H1 (cell line): ENCODE results near the gene CELF5. TPM values are rescaled to one million over a fixed set of nuclear protein-coding genes. Genes with fewer than 3 reads are reported as not detected.

Experiments used
- CTCF ChIA-PET: fragments of 300-600 bp; sonication (Branson Sonifier 250); formaldehyde crosslinking; loops from one replicate; lab custom pipeline; 2021; ENCODE audit not compliant: partially characterized antibody; lab: Charles Lee
- POLR2A ChIA-PET: fragments of 300-600 bp; sonication (Branson Sonifier 250); formaldehyde crosslinking; loops from one replicate; lab custom pipeline; 2021; ENCODE audit warnings: inconsistent platforms; ENCODE audit not compliant: partially characterized antibody; lab: Charles Lee
- DNase-seq, 2 experiments: peaks; one replicate each; pipeline versions ENCODE4 v3.0.0 to v3.0.0-alpha.2; 2010 to 2022; ENCODE audit warnings: low spot score in 2 of 2, low read depth in 1 of 2, mixed read lengths in 1 of 2
- FAIRE-seq: peaks from 2 replicates; lab custom pipeline; 2011; peaks lifted over from hg19 to GRCh38; lab: Jason Lieb, UNC
- H2AFZ ChIP-seq: 2 replicates; pipeline ENCODE4 v1.8.1; 2012; ENCODE audit warnings: low read length, inconsistent platforms
- H2AK5ac ChIP-seq: 2 replicates; pipeline ENCODE4 v1.6.1; 2013; ENCODE audit warnings: low read depth, low read length
- H2BK120ac ChIP-seq: replicated peaks from 2 replicates; pipeline ENCODE3; 2013; ENCODE audit warnings: low read depth, low read length, inconsistent platforms
- H2BK12ac ChIP-seq: 2 replicates; pipeline ENCODE4 v1.6.1; 2013; ENCODE audit warnings: low read depth, low read length
- H2BK15ac ChIP-seq: 2 replicates; pipeline ENCODE4 v1.6.1; 2013; ENCODE audit warnings: low read length
- H2BK20ac ChIP-seq: 2 replicates; pipeline ENCODE4 v1.6.1; 2013; ENCODE audit warnings: low read length
- H2BK5ac ChIP-seq: 2 replicates; pipeline ENCODE4 v1.6.1; 2013; ENCODE audit warnings: low read depth, low read length
- H3K14ac ChIP-seq: 2 replicates; pipeline ENCODE4 v1.6.1; 2013; ENCODE audit warnings: inconsistent platforms; ENCODE audit not compliant: insufficient read length
- H3K18ac ChIP-seq: 2 replicates; pipeline ENCODE4 v1.6.1; 2013; ENCODE audit warnings: low read length; ENCODE audit errors: extremely low read depth
- H3K23ac ChIP-seq: 2 replicates; pipeline ENCODE4 v1.6.1; 2013; ENCODE audit warnings: inconsistent platforms; ENCODE audit not compliant: insufficient read length
- H3K23me2 ChIP-seq: 2 replicates; pipeline ENCODE4 v1.6.1; 2013; ENCODE audit warnings: low read depth, low read length
- H3K27ac ChIP-seq: 2 replicates; pipeline ENCODE4 v1.6.1; 2011; ENCODE audit warnings: low read depth, low read length, inconsistent platforms
- H3K27me3 ChIP-seq, 4 experiments: replicated peaks in 1 of 4; 1 replicate in 1 of 4; 2 replicates in 3 of 4; pipeline versions ENCODE4 v1.6.1 to v1.8.1; 2011 to 2013; ENCODE audit warnings: low read length in 3 of 4, mild to moderate bottlenecking in 3 of 4, inconsistent platforms in 2 of 4, mixed read lengths in 2 of 4, moderate library complexity in 1 of 4; ENCODE audit not compliant: control insufficient read depth in 3 of 4, insufficient read depth in 3 of 4; ENCODE audit errors: extremely low read depth in 1 of 4
- H3K36me3 ChIP-seq, 4 experiments: 2 replicates each; pipeline versions ENCODE4 v1.6.1 to v1.8.1; 2011 to 2013; ENCODE audit warnings: mild to moderate bottlenecking in 4 of 4, low read length in 3 of 4, moderate library complexity in 2 of 4, control low read depth in 1 of 4, inconsistent platforms in 1 of 4; ENCODE audit not compliant: insufficient read depth in 4 of 4, control insufficient read depth in 2 of 4
- H3K4ac ChIP-seq: replicated peaks from 2 replicates; pipeline ENCODE3; 2013; ENCODE audit warnings: low read length, low read depth, mixed read lengths, inconsistent platforms; ENCODE audit not compliant: insufficient read length
- H3K4me1 ChIP-seq, 4 experiments: replicated peaks in 1 of 4; 1 replicate in 1 of 4; 2 replicates in 3 of 4; pipeline versions ENCODE4 v1.6.1 to v1.8.1; 2011 to 2013; ENCODE audit warnings: low read length in 3 of 4, inconsistent platforms in 2 of 4, mixed read lengths in 1 of 4; ENCODE audit not compliant: insufficient read depth in 4 of 4, control insufficient read depth in 3 of 4
- H3K4me2 ChIP-seq, 2 experiments: 2 replicates each; pipeline versions ENCODE4 v1.6.1 to v1.8.1; 2011 to 2013; ENCODE audit warnings: low read depth in 2 of 2, low read length in 2 of 2, control low read depth in 1 of 2, inconsistent platforms in 1 of 2, mild to moderate bottlenecking in 1 of 2; ENCODE audit not compliant: insufficient read depth in 1 of 2
- H3K4me3 ChIP-seq, 4 experiments: fragments of 200-600, 300-600 bp in 1 of 4; sonication (generic), shearing (Covaris generic), sonication (Bioruptor Twin) in 1 of 4; 2 replicates each; pipeline versions ENCODE4 v1.5.1 to v1.8.1; 2011 to 2016; ENCODE audit warnings: low read length in 4 of 4, low read depth in 3 of 4, control low read depth in 2 of 4, inconsistent platforms in 2 of 4, mild to moderate bottlenecking in 2 of 4, mixed read lengths in 1 of 4, moderate library complexity in 1 of 4; ENCODE audit not compliant: insufficient read depth in 2 of 4; ENCODE audit errors: extremely low read depth in 1 of 4
- H3K56ac ChIP-seq: replicated peaks from 2 replicates; pipeline ENCODE3; 2013; ENCODE audit warnings: low read depth, mild to moderate bottlenecking, mixed read lengths, low read length, inconsistent platforms; ENCODE audit not compliant: insufficient read length
- H3K79me1 ChIP-seq: 2 replicates; pipeline ENCODE4 v1.6.1; 2013; ENCODE audit warnings: low read depth, low read length, control low read depth
- H3K79me2 ChIP-seq, 2 experiments: 2 replicates each; pipeline versions ENCODE4 v1.6.1 to v1.8.1; 2012 to 2013; ENCODE audit warnings: low read length in 2 of 2, mild to moderate bottlenecking in 2 of 2, inconsistent platforms in 1 of 2; ENCODE audit not compliant: insufficient read depth in 2 of 2, control insufficient read depth in 1 of 2
- H3K9ac ChIP-seq, 4 experiments: replicated peaks in 1 of 4; 1 replicate in 1 of 4; 2 replicates in 3 of 4; pipeline versions ENCODE4 v1.6.1 to v1.8.1; 2011 to 2013; ENCODE audit warnings: low read depth in 3 of 4, low read length in 3 of 4, control low read depth in 2 of 4, mild to moderate bottlenecking in 2 of 4, moderate library complexity in 2 of 4, inconsistent platforms in 1 of 4; ENCODE audit errors: extremely low read depth in 1 of 4
- H3K9me3 ChIP-seq, 2 experiments: 2 replicates each; pipeline versions ENCODE4 v1.6.1 to v1.8.1; 2012 to 2013; ENCODE audit warnings: mild to moderate bottlenecking in 2 of 2, moderate library complexity in 2 of 2, control low read depth in 1 of 2, inconsistent platforms in 1 of 2, low read depth in 1 of 2, low read length in 1 of 2, mixed read lengths in 1 of 2; ENCODE audit not compliant: insufficient read depth in 2 of 2
- H4K20me1 ChIP-seq, 2 experiments: replicated peaks in 1 of 2; 2 replicates each; pipeline versions ENCODE3 to v1.8.1; 2011 to 2013; ENCODE audit warnings: inconsistent platforms in 2 of 2, low read length in 2 of 2, mild to moderate bottlenecking in 1 of 2; ENCODE audit not compliant: insufficient read depth in 2 of 2, control insufficient read depth in 1 of 2
- H4K5ac ChIP-seq: 2 replicates; pipeline ENCODE4 v1.6.1; 2013; ENCODE audit warnings: low read length, low read depth, mixed read lengths, inconsistent platforms; ENCODE audit not compliant: insufficient read length
- H4K8ac ChIP-seq: 2 replicates; pipeline ENCODE4 v1.8.0; 2013; ENCODE audit warnings: mild to moderate bottlenecking, moderate library complexity, low read length, inconsistent platforms; ENCODE audit not compliant: insufficient read depth; ENCODE audit errors: extremely low read depth
- H4K91ac ChIP-seq: replicated peaks from 2 replicates; pipeline ENCODE3; 2013; ENCODE audit warnings: low read length, mixed read lengths, inconsistent platforms; ENCODE audit not compliant: insufficient read length
- CBX5 ChIP-seq: fragments of 300-800, 300-1000 bp; sonication (generic); IDR thresholded peaks from 2 replicates; pipeline ENCODE4 v1.7.1; 2016; ENCODE audit warnings: antibody characterized with exemption, low read length, low read depth
- CTCF ChIP-seq, 3 experiments: IDR thresholded peaks; 1 replicate in 2 of 3; 2 replicates in 1 of 3; pipeline versions ENCODE4 v1.5.1 to v1.6.1; 2011; ENCODE audit warnings: low read length in 3 of 3, mild to moderate bottlenecking in 3 of 3, inconsistent platforms in 2 of 3, low read depth in 1 of 3, moderate library complexity in 1 of 3; ENCODE audit not compliant: insufficient read depth in 1 of 3; ENCODE audit errors: control extremely low read depth in 1 of 3
- EP300 ChIP-seq, 2 experiments: IDR thresholded peaks; 1 replicate in 1 of 2; 2 replicates in 1 of 2; pipeline ENCODE4 v1.6.1; 2011 to 2012; ENCODE audit warnings: low read depth in 2 of 2, low read length in 2 of 2, mild to moderate bottlenecking in 2 of 2, borderline replicate concordance in 1 of 2, inconsistent platforms in 1 of 2, moderate library complexity in 1 of 2
- JUN ChIP-seq: IDR thresholded peaks from 2 replicates; pipeline ENCODE4 v1.6.1; 2011; ENCODE audit warnings: low read depth, mild to moderate bottlenecking, improper control_type of control experiment, low read length
- MAFK ChIP-seq: IDR thresholded peaks from 2 replicates; pipeline ENCODE4 v1.6.1; 2012; ENCODE audit warnings: low read depth, mild to moderate bottlenecking, improper control_type of control experiment, low read length
- MAX ChIP-seq: IDR thresholded peaks from 2 replicates; pipeline ENCODE4 v1.6.1; 2012; ENCODE audit warnings: inconsistent platforms
- RAD21 ChIP-seq, 2 experiments: IDR thresholded peaks in 1 of 2; conservative IDR thresholded peaks in 1 of 2; 2 replicates each; pipeline ENCODE4 v1.6.1; 2011; ENCODE audit warnings: low read depth in 2 of 2, low read length in 2 of 2, improper control_type of control experiment in 1 of 2, inconsistent platforms in 1 of 2, mild to moderate bottlenecking in 1 of 2, moderate library complexity in 1 of 2
- RBBP5 ChIP-seq: IDR thresholded peaks from 2 replicates; pipeline ENCODE4 v1.7.1; 2012; ENCODE audit warnings: low read depth, mild to moderate bottlenecking, inconsistent platforms, low read length, moderate library complexity, borderline replicate concordance
- SP1 ChIP-seq: IDR thresholded peaks from 2 replicates; pipeline ENCODE4 v1.6.1; 2011; ENCODE audit warnings: low read depth, low read length
- TAF1 ChIP-seq: IDR thresholded peaks from 2 replicates; pipeline ENCODE4 v1.6.1; 2011; ENCODE audit warnings: mild to moderate bottlenecking, low read depth, low read length
- TBP ChIP-seq: IDR thresholded peaks from 2 replicates; pipeline ENCODE4 v1.6.1; 2011; ENCODE audit warnings: low read depth, low read length, improper control_type of control experiment
- WGBS, 2 experiments: shearing (Covaris generic) in 1 of 2; methylation state at CpG; one replicate each; pipeline versions ENCODE4 v1.1.6 to v1.1.7; 2013 to 2015; ENCODE audit warnings: low lambda C conversion rate in 2 of 2, mixed read lengths in 2 of 2, inconsistent platforms in 1 of 2, low coverage in 1 of 2, missing lambda C conversion rate in 1 of 2; ENCODE audit not compliant: insufficient replicate concordance in 2 of 2, insufficient coverage in 1 of 2, insufficient read length in 1 of 2; ENCODE audit errors: extremely low coverage in 1 of 2, missing lambda C conversion rate in 1 of 2; 5-methylcytosine and 5-hydroxymethylcytosine counted together
- polyA plus RNA-seq, 7 experiments: library from polyadenylated mRNA; depleted of rRNA in 3 of 7; stranded (reverse) in 5 of 7; unstranded in 2 of 7; fragments of >200 nt in 5 of 7; fragments of 200-250 nt in 2 of 7; gene quantifications; 1 replicate in 5 of 7; 2 replicates in 1 of 7; 4 replicates in 1 of 7; pipeline versions ENCODE4 v1.2.1 to v1.2.3, GENCODE V29; 2011 to 2013; ENCODE audit warnings: missing spikeins in 2 of 7, mixed read lengths in 2 of 7
- total RNA-seq: library from RNA; stranded (reverse); fragmentation: NEBNext Ultra II Directional; extraction: Animal tissue kit (Norgen Biotek cat#: 25700); gene quantifications from 2 replicates; pipeline ENCODE4 v1.2.1, GENCODE V29; 2021

CELF5 gene
- total and polyA plus RNA-seq, 2 of the 8 experiments (the other 6 are each of a cell fraction or from before 2014, with no cell fraction given): 9.8 to 15.0 TPM

GRCh38 chr19:3279306-3279705 is 54.8 kb downstream of the CELF5 start:
- Histone ChIP-seq H3K4me1 (peaks cover 2 to 11% (median 7%) of the 10 kb centered on the region in 4 experiments), H3K23ac (no peak overlapping the region), H2AFZ (no peak overlapping the region), H3K4me2 (no peak overlapping the region), H2AK5ac (no peak overlapping the region), H3K79me2 (no peaks in the 10 kb centered on the region), H3K23me2 (peaks cover 3% of the 10 kb centered on the region; the same call in 1 of the 2 replicates), H2BK12ac (no peak overlapping the region), H2BK15ac (no peak overlapping the region), H3K4me3 (no peak overlapping the region), H3K9ac (no peak overlapping the region), H3K56ac (no peak overlapping the region), H3K36me3 (peaks cover 0 to 3% (median 0%) of the 10 kb centered on the region in 4 experiments; a peak in 1 of 8 replicates), H4K20me1 (peaks cover 0 to 8% of the 10 kb centered on the region in 2 experiments), H3K4ac (no peak overlapping the region), H2BK20ac (no peak overlapping the region), H3K14ac (no peak overlapping the region), H3K18ac (no peak overlapping the region), H2BK120ac (no peak overlapping the region), H3K27me3 (no peaks in the 10 kb centered on the region; a peak in 1 of 7 replicates), H3K27ac (no peak overlapping the region), H3K79me1 (no peaks in the 10 kb centered on the region), H4K8ac (no peak overlapping the region), H4K5ac (no peak overlapping the region), H2BK5ac (no peak overlapping the region), H3K9me3 (no peaks in the 10 kb centered on the region), H4K91ac (no peak overlapping the region)
- ChIA-PET CTCF (interaction anchor here (0.7 kb wide), 1 partner anchor 29 kb away, joined by 3 read pairs; no protein-coding TSS in a partner anchor), POLR2A (interaction anchor here (0.6 kb wide), 1 partner anchor 260 kb away, joined by 3 read pairs; the partner anchor contains the start of gene TEKTIP1)
- 85% methylated on average over 7 of the region's 7 CpGs; no CpG with 5 or more reads in 1 of the 2 experiments for WGBS, 2 experiments
- FAIRE-seq (no peak), DNase-seq (no peak)
- no peak for TF ChIP-seq EP300 (IDR thresholded peaks at IDR 0.05; ENCODE audit: borderline replicate concordance in 1 of 2, low read depth in 2 of 2, low read length in 2 of 2)
- no peak for TF ChIP-seq CTCF (IDR thresholded peaks at IDR 0.05; ENCODE audit: control extremely low read depth in 1 of 3, insufficient read depth in 1 of 3, low read depth in 1 of 3, low read length in 3 of 3)
- no peak for TF ChIP-seq CBX5
- no peak for TF ChIP-seq JUN
- no peak for TF ChIP-seq RAD21 (IDR thresholded peaks at IDR 0.05 in 1 of 2, conservative IDR thresholded peaks at IDR 0.05 in 1 of 2; ENCODE audit: low read depth in 2 of 2, low read length in 2 of 2)
- no peak for TF ChIP-seq TBP
- no peak for TF ChIP-seq MAFK
- no peak for TF ChIP-seq SP1
- TF ChIP-seq TAF1: no peak
- TF ChIP-seq RBBP5: no peak
- no peak for TF ChIP-seq MAX
